GM19023 (cell line): ENCODE results near the gene ALAS1.

ENCODE experiments used
- ATAC-seq: cut with Tn5 transposase; IDR thresholded peaks from one replicate; pipeline ENCODE4 v1.9.1; 2021; ENCODE audit warnings: mild to moderate bottlenecking, moderate library complexity; ENCODE audit not compliant: unreplicated experiment

The ALAS1 gene

GRCh38 chr3:52233108-52233591, 35.2 kb downstream of the ALAS1 start:
- no peak for ATAC-seq

- ATAC-seq = no peak
Observed at GRCh38 chr3:52233968-52234367, 36.0 kb downstream of the ALAS1 start.

- ATAC-seq = no peak
Observed at GRCh38 chr3:52234516-52235447, 36.8 kb downstream of the ALAS1 start.

GRCh38 chr3:52236424-52236886, 38.5 kb downstream of the ALAS1 start:
- ATAC-seq = no peak

GRCh38 chr3:52237006-52237656, 39.2 kb downstream of the ALAS1 start:
- ATAC-seq = no peak

- no peak for ATAC-seq
Observed at GRCh38 chr3:52237657-52238172, 39.8 kb downstream of the ALAS1 start.

- ATAC-seq = peak; percentile 7
Observed at GRCh38 chr3:52238193-52238760, 40.3 kb downstream of the ALAS1 start.

- peak; percentile 81 for ATAC-seq
Observed at GRCh38 chr3:52238761-52239701, 41.1 kb downstream of the ALAS1 start, which contains the start of gene TWF2. Gene TWF2 (minus strand): TSS chr3:52239158. CDS start chr3:52239016, 142 bp downstream.

GRCh38 chr3:52240059-52240885, 42.3 kb downstream of the ALAS1 start:
- ATAC-seq = no peak

GRCh38 chr3:52240886-52241370, 43.0 kb downstream of the ALAS1 start:
- no peak for ATAC-seq

GRCh38 chr3:52242039-52242438, 44.1 kb downstream of the ALAS1 start:
- ATAC-seq = no peak

- ATAC-seq = no peak
Observed at GRCh38 chr3:52243791-52244628, 46.0 kb downstream of the ALAS1 start.

GRCh38 chr3:52245322-52246263, 47.6 kb downstream of the ALAS1 start, which contains the start of gene PPM1M:
Gene PPM1M (plus strand): TSS chr3:52245759. CDS start chr3:52245825, 66 bp downstream.
- no peak for ATAC-seq

- ATAC-seq = no peak
Observed at GRCh38 chr3:52246264-52246620, 48.3 kb downstream of the ALAS1 start.

- ATAC-seq = no peak
Observed at GRCh38 chr3:52246728-52247408, 48.9 kb downstream of the ALAS1 start.

GRCh38 chr3:52247409-52248164, 49.6 kb downstream of the ALAS1 start:
- no peak for ATAC-seq
